Measurements from ENCODE around the gene PPME1. TPM values are rescaled to one million over a fixed set of nuclear protein-coding genes. Genes with fewer than 3 reads are reported as not detected.

PPME1 gene
- total RNA-seq, 2 donors from 2014 or later: 41.1 to 45.7 TPM

GRCh38 chr11:74272276-74272675, 101.2 kb downstream of the PPME1 start:
- 96% methylated on average over 4 of the region's 4 CpGs for WGBS
- no peak for TF ChIP-seq POLR2AphosphoS5 (IDR thresholded peaks at IDR 0.05)
- no peak for TF ChIP-seq POLR2A (IDR thresholded peaks at IDR 0.05)
- no peaks in the 10 kb centered on the region for H3K27me3 ChIP-seq (replicated peaks; ENCODE audit: insufficient read depth)

GRCh38 chr11:74276581-74276980, 105.5 kb downstream of the PPME1 start:
- Histone ChIP-seq H3K9me3 (no peaks in the 10 kb centered on the region), H3K4me1 (replicated peaks) (no peaks in the 10 kb centered on the region), H3K27ac (no peak overlapping the region), H3K36me3 (no peaks in the 10 kb centered on the region), H3K27me3 (replicated peaks; ENCODE audit: insufficient read depth) (no peaks in the 10 kb centered on the region), H3K4me3 (no peak overlapping the region)
- intact Hi-C loops (cut with DNase I): loop anchor here (5.0 kb wide), 1 partner anchor 46 kb away; no protein-coding TSS in a partner anchor
- TF ChIP-seq POLR2A (IDR thresholded peaks at IDR 0.05) (no peak), POLR2AphosphoS5 (IDR thresholded peaks at IDR 0.05) (no peak), CTCF (IDR thresholded peaks at IDR 0.05) (no peak)
- DNase-seq (ENCODE audit: low spot score): no peak
- 92% methylated on average over 2 of the region's 2 CpGs for WGBS

More at GRCh38 chr11:74272276-74272675, 101.2 kb downstream of the PPME1 start:
- no peaks in the 10 kb centered on the region for H3K9me3 ChIP-seq
- H3K4me1 ChIP-seq (replicated peaks): no peaks in the 10 kb centered on the region
- H3K27ac ChIP-seq: no peak overlapping the region
- H3K36me3 ChIP-seq: no peaks in the 10 kb centered on the region
- intact Hi-C loops (cut with DNase I): no loop called here
- DNase-seq (ENCODE audit: low spot score): no peak
- H3K4me3 ChIP-seq: no peak overlapping the region

GRCh38 chr11:74278103-74278502, 107.0 kb downstream of the PPME1 start:
- Histone ChIP-seq H3K4me1 (replicated peaks) (peaks cover 3% of the 10 kb centered on the region), H3K9me3 (no peaks in the 10 kb centered on the region), H3K36me3 (no peaks in the 10 kb centered on the region), H3K27ac (peak overlapping the region; percentile 22 to 49), H3K4me3 (no peak overlapping the region), H3K27me3 (replicated peaks; ENCODE audit: insufficient read depth) (no peaks in the 10 kb centered on the region)
- no peak for TF ChIP-seq POLR2A (IDR thresholded peaks at IDR 0.05)
- TF ChIP-seq CTCF (IDR thresholded peaks at IDR 0.05): no peak
- TF ChIP-seq POLR2AphosphoS5 (IDR thresholded peaks at IDR 0.05): no peak
- intact Hi-C loops (cut with DNase I): loop anchor here (5.0 kb wide), 1 partner anchor 44 kb away; no protein-coding TSS in a partner anchor
- DNase-seq (ENCODE audit: low spot score): no peak
- 73% methylated on average over 2 of the region's 2 CpGs for WGBS

GRCh38 chr11:74278721-74279161, 107.7 kb downstream of the PPME1 start:
- DNase-seq (ENCODE audit: low spot score): no peak
- H3K9me3 ChIP-seq: no peaks in the 10 kb centered on the region
- peaks cover 3% of the 10 kb centered on the region for H3K4me1 ChIP-seq (replicated peaks)
- peak overlapping the region; percentile 22 to 49 for H3K27ac ChIP-seq
- WGBS: 43% methylated on average over 1 of the region's 1 CpG
- no peak overlapping the region for H3K4me3 ChIP-seq
- H3K27me3 ChIP-seq (replicated peaks; ENCODE audit: insufficient read depth): no peaks in the 10 kb centered on the region
- intact Hi-C loops (cut with DNase I): loop anchor here (5.0 kb wide), 1 partner anchor 44 kb away; no protein-coding TSS in a partner anchor
- TF ChIP-seq POLR2A (IDR thresholded peaks at IDR 0.05): no peak
- no peak for TF ChIP-seq POLR2AphosphoS5 (IDR thresholded peaks at IDR 0.05)
- TF ChIP-seq CTCF (IDR thresholded peaks at IDR 0.05): no peak
- no peaks in the 10 kb centered on the region for H3K36me3 ChIP-seq

GRCh38 chr11:74279256-74279655, 108.2 kb downstream of the PPME1 start:
- no peaks in the 10 kb centered on the region for H3K36me3 ChIP-seq
- no peak for DNase-seq (ENCODE audit: low spot score)
- H3K27ac ChIP-seq: peak overlapping the region; percentile 22 to 49
- H3K4me1 ChIP-seq (replicated peaks): peaks cover 3% of the 10 kb centered on the region
- H3K27me3 ChIP-seq (replicated peaks; ENCODE audit: insufficient read depth): no peaks in the 10 kb centered on the region
- no peak overlapping the region for H3K4me3 ChIP-seq
- TF ChIP-seq POLR2A (IDR thresholded peaks at IDR 0.05) (no peak), POLR2AphosphoS5 (IDR thresholded peaks at IDR 0.05) (no peak), CTCF (IDR thresholded peaks at IDR 0.05) (no peak)
- intact Hi-C loops (cut with DNase I): loop anchor here (5.0 kb wide), 1 partner anchor 43 kb away; no protein-coding TSS in a partner anchor
- WGBS: 65% methylated on average over 5 of the region's 5 CpGs
- H3K9me3 ChIP-seq: no peaks in the 10 kb centered on the region

Measured in prostate gland (tissue), 2 donors.